IMR-90 (cell line): ENCODE measurements around the gene RASSF3. TPM values are rescaled to one million over a fixed set of nuclear protein-coding genes. Genes with fewer than 3 reads are reported as not detected.

Source experiments
- ATAC-seq: fragments of 200-7000 bp; cut with Tn5 transposase; 2 replicates; pipeline ENCODE4 v1.9.1; 2020; ENCODE audit warnings: low read depth, mild to moderate bottlenecking, moderate library complexity
- BruUV-seq: library from RNA; stranded (reverse); fragments of 400-500 nt; replicated peaks from 2 replicates; lab custom pipeline; 2021; lab: Mats Ljungman, UMichigan
- CTCF ChIA-PET: fragments of 300-600 bp; formaldehyde crosslinking; extraction: SDS; loops from one replicate; lab custom pipeline; 2021; ENCODE audit warnings: antibody characterized with exemption; lab: Yijun Ruan, JAX
- POLR2A ChIA-PET: fragments of 300-600 bp; sonication (Branson Sonifier 250); formaldehyde crosslinking; loops from one replicate; lab custom pipeline; 2022; ENCODE audit warnings: antibody characterized with exemption; ENCODE audit not compliant: unreplicated experiment; lab: Charles Lee
- DNase-seq: peaks from one replicate; pipeline ENCODE4 v3.0.0; 2013
- H2AFZ ChIP-seq: replicated peaks from 2 replicates; pipeline ENCODE3; 2013; ENCODE audit warnings: low read length, mild to moderate bottlenecking; ENCODE audit not compliant: poor library complexity
- H2AK5ac ChIP-seq: 2 replicates; pipeline ENCODE4 v1.6.1; 2013; ENCODE audit warnings: low read depth, low read length, inconsistent platforms
- H2AK9ac ChIP-seq: replicated peaks from 2 replicates; pipeline ENCODE3; 2013; ENCODE audit warnings: mild to moderate bottlenecking, low read depth, low read length, moderate library complexity; ENCODE audit not compliant: poor library complexity
- H2BK120ac ChIP-seq: 2 replicates; pipeline ENCODE4 v1.6.1; 2013; ENCODE audit warnings: low read depth, low read length, inconsistent platforms
- H2BK15ac ChIP-seq: 3 replicates; pipeline ENCODE4 v1.6.1; 2013; ENCODE audit warnings: low read depth, low read length, inconsistent platforms
- H2BK20ac ChIP-seq: 2 replicates; pipeline ENCODE4 v1.6.1; 2013; ENCODE audit warnings: low read depth, mild to moderate bottlenecking, inconsistent platforms, low read length, moderate library complexity
- H2BK5ac ChIP-seq: 2 replicates; pipeline ENCODE4 v1.6.1; 2013; ENCODE audit warnings: mild to moderate bottlenecking, low read depth, low read length, inconsistent platforms; ENCODE audit not compliant: poor library complexity, severe bottlenecking
- H3K14ac ChIP-seq: replicated peaks from 2 replicates; pipeline ENCODE4 v1.6.1; 2013; ENCODE audit warnings: low read depth, low read length, inconsistent platforms
- H3K18ac ChIP-seq: 2 replicates; pipeline ENCODE4 v1.6.1; 2013; ENCODE audit warnings: low read depth, low read length, control low read depth
- H3K23ac ChIP-seq: 2 replicates; pipeline ENCODE4 v1.6.1; 2013; ENCODE audit warnings: low read depth, low read length, inconsistent platforms
- H3K27ac ChIP-seq: 2 replicates; pipeline ENCODE4 v1.5.1; 2013; ENCODE audit warnings: mild to moderate bottlenecking, control low read depth, low read length; ENCODE audit not compliant: insufficient read depth
- H3K27me3 ChIP-seq: 2 replicates; pipeline ENCODE4 v1.6.1; 2013; ENCODE audit warnings: low read length; ENCODE audit not compliant: control insufficient read depth, insufficient read depth
- H3K36me3 ChIP-seq: 2 replicates; pipeline ENCODE4 v1.6.1; 2013; ENCODE audit warnings: low read length, mixed read lengths; ENCODE audit not compliant: control insufficient read depth, insufficient read depth
- H3K4ac ChIP-seq: 2 replicates; pipeline ENCODE4 v1.6.1; 2013; ENCODE audit warnings: low read depth, low read length, inconsistent platforms
- H3K4me1 ChIP-seq: 2 replicates; pipeline ENCODE4 v1.6.1; 2013; ENCODE audit warnings: low read length, mixed read lengths; ENCODE audit not compliant: control insufficient read depth, insufficient read depth
- H3K4me2 ChIP-seq: 2 replicates; pipeline ENCODE4 v1.6.1; 2013; ENCODE audit warnings: low read depth, mild to moderate bottlenecking, control low read depth, low read length, moderate library complexity
- H3K4me3 ChIP-seq: 2 replicates; pipeline ENCODE4 v1.5.1; 2013; ENCODE audit warnings: low read depth, mild to moderate bottlenecking, control low read depth, low read length, moderate library complexity; ENCODE audit not compliant: insufficient read depth
- H3K56ac ChIP-seq: 2 replicates; pipeline ENCODE4 v1.6.1; 2013; ENCODE audit warnings: low read length, inconsistent platforms; ENCODE audit not compliant: insufficient read depth; ENCODE audit errors: extremely low read depth
- H3K79me1 ChIP-seq, 2 experiments: 2 replicates each; pipeline ENCODE4 v1.6.1; 2013; ENCODE audit warnings: low read length in 2 of 2, inconsistent platforms in 1 of 2, low read depth in 1 of 2
- H3K9ac ChIP-seq: 2 replicates; pipeline ENCODE4 v1.6.1; 2013; ENCODE audit warnings: low read depth, low read length, control low read depth
- H3K9me1 ChIP-seq: 2 replicates; pipeline ENCODE4 v1.6.1; 2013; ENCODE audit warnings: low read length, inconsistent platforms; ENCODE audit not compliant: insufficient read depth
- H3K9me3 ChIP-seq: 2 replicates; pipeline ENCODE4 v1.6.1; 2013; ENCODE audit warnings: low read length; ENCODE audit not compliant: control insufficient read depth, insufficient read depth
- H4K20me1 ChIP-seq: 2 replicates; pipeline ENCODE4 v1.6.1; 2013; ENCODE audit warnings: low read length, inconsistent platforms; ENCODE audit not compliant: insufficient read depth
- H4K5ac ChIP-seq: 2 replicates; pipeline ENCODE4 v1.6.1; 2013; ENCODE audit warnings: mild to moderate bottlenecking, low read depth, low read length, control low read depth
- H4K8ac ChIP-seq, 2 experiments: 2 replicates each; pipeline ENCODE4 v1.6.1; 2013; ENCODE audit warnings: low read depth in 2 of 2, low read length in 2 of 2, control low read depth in 1 of 2, inconsistent platforms in 1 of 2
- H4K91ac ChIP-seq: 2 replicates; pipeline ENCODE4 v1.6.1; 2013; ENCODE audit warnings: low read depth, low read length, inconsistent platforms; ENCODE audit not compliant: insufficient read depth
- CEBPB ChIP-seq: IDR thresholded peaks from 2 replicates; pipeline ENCODE4 v1.6.1; 2012; ENCODE audit warnings: low read depth, low read length, improper control_type of control experiment
- USF2 ChIP-seq: fragments of 150-350 bp; IDR thresholded peaks from 2 replicates; pipeline ENCODE4 v1.6.1; 2017; ENCODE audit warnings: mild to moderate bottlenecking, antibody characterized with exemption, low read length, low read depth
- WGBS, 2 experiments: methylation state at CpG; one replicate each; pipeline versions ENCODE4 v1.1.5 to v1.1.7; 2013; ENCODE audit warnings: missing lambda C conversion rate in 2 of 2; ENCODE audit not compliant: insufficient read length in 1 of 2; ENCODE audit errors: extremely low coverage in 2 of 2; 5-methylcytosine and 5-hydroxymethylcytosine counted together
- dilution Hi-C: fragments of 300-500 bp; cut with HindIII; formaldehyde crosslinking; loops from one replicate; pipeline ENCODE4 v1.14.3; 2018; ENCODE audit warnings: low sequenced_read_pairs; ENCODE audit not compliant: unreplicated experiment
- in situ Hi-C: fragments of 300-500 bp; cut with MboI; formaldehyde crosslinking; loops from 3 replicates; pipeline ENCODE4 v1.14.3; 2019; ENCODE audit warnings: low sequenced_read_pairs, inconsistent platforms, mixed read lengths
- intact Hi-C: fragments of 100-400 bp; cut with micrococcal nuclease; formaldehyde crosslinking; loops from 2 replicates; pipeline ENCODE4 v1.10.0; 2022
- polyA plus RNA-seq, 3 experiments: library from polyadenylated mRNA; depleted of rRNA; stranded (reverse); fragments of >200 nt; gene quantifications; 2 replicates each; pipeline ENCODE4 v1.2.3, GENCODE V29; 2012; ENCODE audit warnings: low replicate concordance in 1 of 3
- total RNA-seq: library from RNA; depleted of rRNA; stranded (reverse); fragments of >200 nt; gene quantifications from 2 replicates; pipeline ENCODE4 v1.2.3, GENCODE V29; 2012

RASSF3 gene
- total and polyA plus RNA-seq, 2 of the 4 experiments (the other 2 are of a cell fraction), result 18.7 to 39.3 TPM

GRCh38 chr12:64675795-64676194, 65.5 kb downstream of the RASSF3 start:
- no TSS peak for BruUV-seq
- peaks cover 23% of the 10 kb centered on the region for H3K4me1 ChIP-seq

More at GRCh38 chr12:64675795-64676194, 65.5 kb downstream of the RASSF3 start:
- peak overlapping the region in 1 of 2 experiments; percentile 46; a peak in 1 of 4 replicates for H4K8ac ChIP-seq
- no peak overlapping the region for H2BK15ac ChIP-seq
- H4K91ac ChIP-seq, result peak overlapping the region; percentile 31
- peaks cover 38 to 90% of the 10 kb centered on the region in 2 experiments for H3K79me1 ChIP-seq
- dilution Hi-C loops, result no loop called here
- intact Hi-C loops, result no loop called here
- DNase-seq (no peak), ATAC-seq (peak; percentile 7; the same call in 1 of the 2 replicates)
- peak overlapping the region; percentile 43; the same call in 1 of the 2 replicates for H3K4ac ChIP-seq
- H2AFZ ChIP-seq, result no peak overlapping the region
- H2AK5ac ChIP-seq, result no peak overlapping the region
- no CpG with 5 or more reads among the region's 3 CpGs for WGBS, 2 experiments
- in situ Hi-C loops, result no loop called here
- no peaks in the 10 kb centered on the region for H3K27me3 ChIP-seq
- no peaks in the 10 kb centered on the region for H3K36me3 ChIP-seq
- no peak overlapping the region for H3K27ac ChIP-seq
- no peak overlapping the region for H2AK9ac ChIP-seq
- H2BK120ac ChIP-seq, result peak overlapping the region; percentile 22; the same call in 1 of the 2 replicates
- H3K14ac ChIP-seq, result peak overlapping the region; percentile 61
- peak overlapping the region; percentile 58; the same call in 1 of the 2 replicates for H3K23ac ChIP-seq
- H2BK20ac ChIP-seq, result no peak overlapping the region
- H3K9me1 ChIP-seq, result peaks cover 27% of the 10 kb centered on the region
- no peak overlapping the region for H3K56ac ChIP-seq
- no peak overlapping the region for H3K4me2 ChIP-seq
- POLR2A ChIA-PET, result no interaction called here
- peaks cover 48% of the 10 kb centered on the region; the same call in 1 of the 2 replicates for H4K20me1 ChIP-seq
- no peak overlapping the region for H4K5ac ChIP-seq
- no peak for TF ChIP-seq USF2
- TF ChIP-seq CEBPB, result no peak
- H3K9me3 ChIP-seq, result no peaks in the 10 kb centered on the region
- H3K9ac ChIP-seq, result no peak overlapping the region; the same call in 1 of the 2 replicates
- CTCF ChIA-PET, result no interaction called here
- no peak overlapping the region for H3K4me3 ChIP-seq
- no peak overlapping the region for H2BK5ac ChIP-seq
- peak overlapping the region; percentile 28; the same call in 1 of the 2 replicates for H3K18ac ChIP-seq
